Hematopoietic multipotent progenitor cell (in vitro differentiated cells): ENCODE measurements around the gene GPR132. TPM values are rescaled to one million over a fixed set of nuclear protein-coding genes. Genes with fewer than 3 reads are reported as not detected.

Experiments
- DNase-seq, 3 donors: peaks; one replicate each; pipeline ENCODE4 v3.0.0-alpha.2; 2011 to 2015; ENCODE audit warnings: low read depth in 2 of 3, low spot score in 2 of 3
- total RNA-seq: library from RNA; depleted of rRNA; stranded (reverse); fragments of >200 nt; gene quantifications from one replicate; pipeline ENCODE4 v1.2.3, GENCODE V29; 2012

GPR132 gene
- total RNA-seq, 1 donor, result 13.5 TPM

- DNase-seq, result no peak
Measured at GRCh38 chr14:105023144-105023543, 42.1 kb downstream of the GPR132 start.

DNA sequence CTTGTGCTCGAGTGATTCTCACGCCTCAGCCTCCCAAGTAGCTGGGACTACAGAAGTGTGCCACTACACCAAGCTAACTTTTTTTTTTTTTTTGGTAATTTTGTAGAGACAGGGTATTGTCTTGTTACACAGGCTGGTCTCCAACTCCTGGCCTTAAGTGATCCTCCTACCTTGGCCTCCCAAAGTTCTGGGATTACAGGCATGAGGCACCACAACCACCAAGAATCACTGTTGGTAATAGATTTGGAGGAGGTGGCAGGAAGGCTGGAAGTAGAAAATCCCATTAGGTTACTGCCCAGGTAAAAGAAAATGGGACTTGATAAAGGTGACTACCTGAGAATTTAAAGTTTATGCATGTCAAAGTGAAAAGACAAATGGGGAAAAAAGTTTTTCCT is 43.0 kb downstream of the GPR132 start:
- no peak for DNase-seq

GRCh38 chr14:105021656-105022275 is 43.5 kb downstream of the GPR132 start:
- no peak for DNase-seq

- peak; percentile 95 to 98 (median 98) for DNase-seq
Measured at GRCh38 chr14:105020815-105021655, 44.2 kb downstream of the GPR132 start, which contains the start of gene CDCA4. CDCA4 (minus strand) TSS chr14:105021083; CDS start chr14:105011929, 9,154 bp downstream.

DNA sequence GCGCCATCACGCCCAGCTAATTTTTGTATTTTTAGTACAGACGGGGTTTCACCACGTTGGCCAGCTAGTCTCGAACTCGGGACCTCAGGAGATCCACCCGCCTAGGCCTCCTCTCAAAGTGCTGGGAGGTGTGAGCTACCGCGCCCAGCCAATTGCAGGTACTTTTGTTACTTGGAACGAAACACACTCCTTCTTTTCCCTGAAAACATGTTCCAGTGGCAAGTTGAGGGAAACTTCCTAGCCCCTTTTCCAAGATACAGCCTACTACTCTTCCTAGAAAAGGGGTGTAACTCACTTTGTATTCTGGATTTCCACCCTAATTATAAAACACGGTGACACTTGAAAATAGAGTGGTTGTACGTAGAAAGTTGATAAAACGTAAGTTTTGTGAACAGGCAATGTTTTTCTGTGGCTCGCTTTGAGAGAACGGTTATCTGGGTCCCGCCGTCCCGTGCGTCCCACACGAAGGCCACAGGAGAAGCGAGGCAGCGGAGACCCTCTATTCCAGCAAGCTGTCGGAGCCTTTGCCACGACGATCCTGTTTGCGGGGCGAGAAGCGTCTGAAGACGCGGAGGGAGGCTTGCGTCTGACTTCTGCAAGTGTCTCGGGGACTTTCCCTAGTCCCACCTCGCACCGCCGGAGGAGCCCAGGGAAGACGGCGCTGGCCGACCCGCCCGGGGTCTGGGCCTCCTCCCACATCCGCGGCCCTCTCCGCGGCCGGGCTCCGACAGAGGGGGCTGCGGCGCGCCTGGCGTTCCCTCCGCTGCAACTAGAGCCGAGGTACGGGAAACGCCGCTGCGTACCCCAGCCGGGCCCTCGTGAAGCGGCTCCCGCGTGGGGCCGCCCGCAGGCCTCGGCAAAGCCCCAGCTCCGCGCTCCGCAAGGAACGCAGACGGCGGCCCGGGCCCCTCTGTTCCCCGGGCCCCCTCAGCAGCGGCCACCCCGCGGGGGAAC is 45.1 kb downstream of the GPR132 start:
- DNase-seq, result peak; percentile 40 to 76 (median 74)

DNA sequence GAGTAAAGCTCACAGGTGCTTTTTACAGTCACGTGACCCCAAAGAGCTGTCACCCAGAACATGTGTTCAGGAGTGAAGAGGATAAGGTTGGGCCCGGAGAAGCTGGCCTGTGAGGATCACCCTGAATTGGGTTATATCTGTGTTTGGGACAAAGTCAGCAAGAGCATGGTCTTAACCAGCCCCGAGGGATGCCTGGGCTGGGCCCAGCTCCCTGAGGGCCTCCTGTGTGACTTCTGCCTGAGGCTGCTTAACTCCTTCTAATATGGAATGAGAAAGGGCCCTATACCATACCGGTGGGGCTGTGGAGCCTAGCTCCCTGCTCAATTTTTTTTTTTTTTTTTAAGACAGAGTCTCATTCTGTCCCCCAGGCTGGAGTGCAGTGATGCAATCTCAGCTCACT is 46.8 kb downstream of the GPR132 start:
- no peak for DNase-seq

DNA sequence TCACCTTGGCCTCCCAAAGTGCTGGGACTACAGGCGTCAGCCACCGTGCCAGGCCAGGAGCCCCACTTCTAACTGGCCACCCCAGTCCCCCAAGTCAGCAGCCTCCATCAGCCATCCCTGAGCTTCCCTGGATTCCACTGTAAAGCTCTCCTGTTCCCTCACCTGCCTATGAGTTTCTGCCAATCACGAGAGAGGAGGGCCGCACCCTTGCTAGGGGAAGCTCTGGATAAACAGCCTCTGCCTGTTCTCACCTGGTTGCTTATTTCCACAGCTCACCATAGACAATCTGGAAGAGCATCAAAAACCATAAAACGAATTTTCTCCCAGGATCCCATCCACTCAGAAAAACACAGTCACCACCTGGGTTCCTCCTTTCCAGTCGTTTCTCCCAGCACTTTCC is 49.3 kb downstream of the GPR132 start:
- no peak for DNase-seq

- DNase-seq, result peak in 2 of 3 donors; percentile 29 to 46
Measured at GRCh38 chr14:105015242-105015641, 50.0 kb downstream of the GPR132 start.

DNA sequence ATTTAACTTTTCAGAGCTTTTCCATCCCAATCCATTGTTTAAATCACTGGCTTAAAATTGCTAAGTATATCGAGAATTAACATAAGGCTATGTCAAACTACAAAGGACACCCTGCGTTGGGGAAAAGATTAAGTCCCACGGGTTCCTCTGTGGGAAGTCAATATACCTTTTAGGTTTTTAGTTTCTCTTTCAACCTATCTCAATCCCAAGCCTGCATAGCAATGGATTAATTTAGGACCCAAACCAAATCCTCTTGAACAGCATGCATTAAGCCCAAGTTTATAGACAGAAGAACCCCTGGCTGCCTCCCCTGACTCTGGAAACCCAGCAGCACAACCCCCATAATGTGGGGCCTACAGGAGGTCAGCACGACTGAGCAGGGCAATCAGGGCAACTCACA is 50.6 kb downstream of the GPR132 start:
- DNase-seq, result no peak

GRCh38 chr14:105014032-105014431 is 51.2 kb downstream of the GPR132 start:
- DNase-seq, result no peak

DNA sequence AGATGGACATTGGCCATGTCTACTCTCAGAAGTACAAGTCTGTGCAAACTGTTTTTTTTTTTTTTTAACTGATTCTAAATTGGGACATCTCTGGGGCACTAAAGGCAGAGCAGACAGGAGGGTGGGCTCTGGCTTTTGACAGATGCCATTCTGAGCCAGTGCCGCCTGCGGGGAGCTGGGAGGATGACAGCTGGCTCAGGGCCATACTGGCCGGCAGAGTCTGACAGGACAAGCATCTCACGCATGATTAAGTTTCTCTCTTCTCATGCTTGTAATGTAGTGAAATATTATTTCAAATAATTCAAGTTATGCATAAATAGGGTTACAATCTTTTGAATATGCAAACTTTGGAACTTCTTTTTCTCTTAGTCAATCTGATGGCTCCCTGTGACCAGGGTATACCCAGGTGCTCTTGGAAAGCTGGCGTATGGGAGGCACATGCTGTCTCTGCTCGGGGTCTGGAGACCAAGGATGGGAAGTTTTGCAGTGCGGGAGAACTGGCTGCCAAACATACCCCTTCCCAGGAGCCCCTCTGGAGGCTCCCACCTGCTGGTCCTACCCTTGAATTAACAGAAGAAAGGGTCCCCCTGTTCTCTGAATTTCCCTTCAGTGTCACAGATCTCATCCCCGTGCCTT is 52.0 kb downstream of the GPR132 start:
- no peak for DNase-seq

- no peak for DNase-seq
Measured at GRCh38 chr14:105012171-105012985, 52.9 kb downstream of the GPR132 start.

- DNase-seq, result no peak
Measured at GRCh38 chr14:105011312-105011990, 53.8 kb downstream of the GPR132 start.

DNA sequence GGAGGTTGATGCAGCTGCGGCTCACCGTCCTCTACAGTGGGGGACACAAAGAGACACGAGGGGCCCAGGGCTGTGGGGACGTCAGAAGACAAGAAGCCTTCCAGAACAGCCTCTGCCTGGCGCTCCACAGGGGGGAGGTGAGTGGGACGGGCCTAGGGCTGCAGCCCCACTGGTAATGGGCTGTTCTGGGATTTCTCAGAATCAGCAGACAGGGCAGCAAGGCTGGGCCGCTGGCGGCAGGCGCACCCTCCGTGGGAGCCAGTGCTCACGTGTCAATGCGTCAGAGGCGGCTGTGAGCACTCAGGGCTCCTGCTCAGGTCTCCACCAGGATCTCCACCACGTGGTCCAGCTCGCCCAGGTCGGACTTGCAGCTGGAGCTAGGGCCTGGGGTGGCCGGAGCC is 54.3 kb downstream of the GPR132 start:
- no peak for DNase-seq

DNA sequence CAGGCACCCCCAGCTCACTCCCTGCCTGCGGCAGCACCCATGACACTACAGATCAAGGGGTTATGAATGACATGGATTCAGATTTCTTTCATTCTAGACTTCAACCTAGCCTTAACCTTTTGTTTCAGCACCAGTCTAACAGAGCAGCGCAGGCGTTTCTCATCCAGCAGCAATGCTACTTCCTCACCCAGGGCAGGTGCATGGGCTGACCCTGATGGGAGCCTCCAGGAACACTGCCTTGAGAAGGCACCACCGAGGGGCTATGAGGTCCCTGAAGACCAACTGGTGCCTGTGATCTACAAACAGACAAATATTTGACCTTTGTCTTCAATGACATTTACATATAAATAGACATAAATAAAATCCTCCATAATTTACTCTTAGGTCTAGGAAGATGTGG is 55.1 kb downstream of the GPR132 start:
- no peak for DNase-seq

DNA sequence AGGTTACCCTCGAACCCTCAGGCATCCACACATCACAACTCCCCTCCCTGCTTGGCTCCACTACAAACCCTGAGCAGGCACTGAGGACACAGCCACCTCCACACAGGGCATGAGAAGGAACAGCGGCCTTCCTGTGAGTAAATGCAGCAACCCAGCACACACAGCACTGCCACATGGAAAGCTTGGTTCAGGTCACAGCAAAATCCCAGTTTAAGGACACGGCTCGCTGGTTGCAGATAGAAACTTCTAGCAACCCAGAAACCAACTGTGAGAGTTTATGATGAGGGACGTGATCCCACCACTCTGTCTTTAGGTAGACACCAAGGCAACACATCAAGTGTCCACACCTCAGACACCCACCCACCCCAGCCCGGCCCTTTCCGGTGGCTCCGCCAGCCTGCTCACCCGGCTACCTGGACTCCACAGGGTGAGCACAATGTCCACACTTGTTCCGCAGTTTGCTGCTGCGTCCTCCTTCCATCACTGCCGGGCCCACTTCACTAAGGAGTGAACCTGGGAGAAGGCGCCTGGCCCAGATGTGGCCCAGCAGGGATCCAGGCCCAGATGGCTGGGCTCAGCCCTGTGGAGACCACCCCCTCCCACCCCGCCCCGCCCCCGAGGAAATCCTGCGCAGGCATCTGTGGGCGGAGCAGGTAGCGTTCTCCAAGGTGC is 57.5 kb downstream of the GPR132 start:
- DNase-seq, result no peak

DNA sequence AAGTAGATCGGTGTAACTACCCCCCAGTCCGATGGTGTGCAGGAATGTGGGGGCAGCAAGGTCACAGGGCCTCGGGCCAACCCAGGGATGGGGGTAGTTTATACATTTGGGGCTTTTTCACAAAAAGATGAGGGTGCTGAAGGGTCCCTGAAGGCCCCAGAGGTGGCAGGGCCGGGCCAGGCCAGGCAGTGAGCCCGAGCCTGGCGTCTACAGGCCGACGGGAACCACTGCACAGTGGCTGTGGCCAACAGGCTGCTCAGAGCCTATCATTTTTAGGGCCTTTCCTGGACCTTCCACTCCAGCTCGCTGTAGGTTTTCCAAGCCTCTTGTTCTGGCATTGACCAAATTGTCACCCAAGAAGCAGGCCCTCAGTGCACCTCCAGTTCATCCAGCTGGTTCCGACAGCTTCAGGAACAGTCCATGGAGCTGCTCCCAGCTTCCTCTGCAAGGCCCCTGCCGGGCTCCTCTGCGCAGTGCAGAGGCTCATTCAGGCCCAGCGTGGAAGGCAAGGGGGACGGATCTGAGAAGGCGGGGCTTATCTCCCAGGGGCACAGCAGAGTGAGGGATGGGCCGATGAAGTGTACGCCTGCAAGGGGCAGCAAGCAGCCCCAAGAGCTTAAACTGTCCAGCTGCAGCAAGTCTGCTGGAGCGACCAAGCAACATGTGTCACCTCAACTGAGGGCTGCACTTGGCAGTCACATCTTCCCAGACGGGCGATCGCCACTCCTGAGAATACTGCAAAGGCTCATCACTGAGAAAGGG is 58.2 kb downstream of the GPR132 start:
- no peak for DNase-seq
